ENCODE results near the gene UBB.

- TF ChIP-seq POLR2AphosphoS5 (IDR thresholded peaks at IDR 0.05) (no peak), CTCF (IDR thresholded peaks at IDR 0.05) (no peak), POLR2A (IDR thresholded peaks at IDR 0.05) (no peak)
These were observed 22.5 kb upstream of the UBB start for GRCh38 chr17:16358394-16358793.
